Neural crest cell (in vitro differentiated cells): Measurements from ENCODE around the gene PPBP. TPM values are rescaled to one million over a fixed set of nuclear protein-coding genes. Genes with fewer than 3 reads are reported as not detected.

Experiments
- DNase-seq: peaks from one replicate; pipeline ENCODE4 v3.0.0; 2021; ENCODE audit warnings: low read depth, mixed read lengths, low spot score
- H3K27ac Mint-ChIP-seq: one replicate; pipeline ENCODE4 v1.8.0; 2021; ENCODE audit warnings: mild to moderate bottlenecking, mixed read lengths; ENCODE audit not compliant: unreplicated experiment
- H3K27me3 Mint-ChIP-seq: 2 replicates; pipeline ENCODE4 v1.8.0; 2021; ENCODE audit warnings: low read depth, mild to moderate bottlenecking, mixed read lengths
- H3K36me3 Mint-ChIP-seq: 2 replicates; pipeline ENCODE4 v1.8.0; 2021; ENCODE audit warnings: low read depth, mild to moderate bottlenecking, mixed read lengths
- H3K4me1 Mint-ChIP-seq: 2 replicates; pipeline ENCODE4 v1.8.0; 2021; ENCODE audit warnings: mixed read lengths
- H3K4me3 Mint-ChIP-seq: one replicate; pipeline ENCODE4 v1.8.0; 2021; ENCODE audit warnings: mild to moderate bottlenecking, mixed read lengths
- H3K9me3 Mint-ChIP-seq: 2 replicates; pipeline ENCODE4 v1.8.0; 2021; ENCODE audit warnings: mixed read lengths
- CTCF ChIP-seq: fragments of 200-600 bp; sonication (generic); conservative IDR thresholded peaks from 2 replicates; pipeline ENCODE4 v1.5.0; 2021; ENCODE audit warnings: antibody characterized with exemption, mild to moderate bottlenecking
- total RNA-seq: library from RNA; stranded (reverse); gene quantifications from 2 replicates; pipeline ENCODE4 v1.2.1, GENCODE V29; 2021

Gene PPBP
- total RNA-seq, 1 donor from 2014 or later, result not detected

- H3K4me3 Mint-ChIP-seq, result no peak overlapping the region
- no peak overlapping the region for H3K27ac Mint-ChIP-seq
- H3K4me1 Mint-ChIP-seq, result peaks cover 19% of the 10 kb centered on the region
- no peak for TF ChIP-seq CTCF
- DNase-seq, result no peak
- H3K9me3 Mint-ChIP-seq, result peaks cover 4% of the 10 kb centered on the region
- H3K36me3 Mint-ChIP-seq, result peaks cover 3% of the 10 kb centered on the region
- H3K27me3 Mint-ChIP-seq, result peaks cover 25% of the 10 kb centered on the region
These were observed 9.1 kb downstream of the PPBP start for GRCh38 chr4:73978886-73979285.

- peaks cover 7% of the 10 kb centered on the region for H3K9me3 Mint-ChIP-seq
- peaks cover 3% of the 10 kb centered on the region for H3K36me3 Mint-ChIP-seq
- DNase-seq, result no peak
- no peak overlapping the region for H3K27ac Mint-ChIP-seq
- no peak for TF ChIP-seq CTCF
- H3K4me3 Mint-ChIP-seq, result no peak overlapping the region
- H3K4me1 Mint-ChIP-seq, result peaks cover 13% of the 10 kb centered on the region
- H3K27me3 Mint-ChIP-seq, result peaks cover 12% of the 10 kb centered on the region
These were observed 11.3 kb downstream of the PPBP start for GRCh38 chr4:73976716-73977115.

GRCh38 chr4:73976217-73976616 lies 11.8 kb downstream of the PPBP start:
- H3K27me3 Mint-ChIP-seq, result peaks cover 7% of the 10 kb centered on the region
- peaks cover 13% of the 10 kb centered on the region for H3K4me1 Mint-ChIP-seq
- no peak for TF ChIP-seq CTCF
- H3K9me3 Mint-ChIP-seq, result peaks cover 10% of the 10 kb centered on the region
- H3K36me3 Mint-ChIP-seq, result peaks cover 3% of the 10 kb centered on the region
- H3K4me3 Mint-ChIP-seq, result no peak overlapping the region
- no peak overlapping the region for H3K27ac Mint-ChIP-seq
- DNase-seq, result no peak

- no peak for TF ChIP-seq CTCF
- no peak overlapping the region for H3K27ac Mint-ChIP-seq
- no peak overlapping the region for H3K4me3 Mint-ChIP-seq
- no peaks in the 10 kb centered on the region for H3K27me3 Mint-ChIP-seq
- H3K36me3 Mint-ChIP-seq, result peaks cover 3% of the 10 kb centered on the region
- DNase-seq, result no peak
- H3K4me1 Mint-ChIP-seq, result peaks cover 4% of the 10 kb centered on the region
- H3K9me3 Mint-ChIP-seq, result peaks cover 17% of the 10 kb centered on the region
These were observed 13.6 kb downstream of the PPBP start for GRCh38 chr4:73974352-73974751.

- no peak for TF ChIP-seq CTCF
- Mint-ChIP-seq H3K4me1 (no peaks in the 10 kb centered on the region), H3K27me3 (no peaks in the 10 kb centered on the region), H3K36me3 (peaks cover 3% of the 10 kb centered on the region), H3K4me3 (no peak overlapping the region), H3K27ac (no peak overlapping the region), H3K9me3 (peaks cover 17% of the 10 kb centered on the region)
- DNase-seq, result no peak
These were observed 17.0 kb downstream of the PPBP start for GRCh38 chr4:73970945-73971344.

- DNase-seq, result no peak
- Mint-ChIP-seq H3K27me3 (no peaks in the 10 kb centered on the region), H3K27ac (no peak overlapping the region), H3K9me3 (peaks cover 13% of the 10 kb centered on the region), H3K4me3 (no peak overlapping the region), H3K36me3 (no peaks in the 10 kb centered on the region), H3K4me1 (no peaks in the 10 kb centered on the region)
- TF ChIP-seq CTCF, result no peak
These were observed 18.0 kb downstream of the PPBP start for GRCh38 chr4:73970011-73970410.
